Hindlimb muscle (tissue), 1 donor: ENCODE measurements around the gene KRT79. TPM values are rescaled to one million over a fixed set of nuclear protein-coding genes. Genes with fewer than 3 reads are reported as not detected.
"Not testable (repeated sequence)": the region's sequence is repeated elsewhere in the genome, so short reads cannot be mapped to it uniquely, and the experiment has no call there.

Experiments used
- DNase-seq: peaks from one replicate; pipeline ENCODE4 v3.0.0-alpha.2; 2013
- polyA plus RNA-seq: library from polyadenylated mRNA; unstranded; fragments of 120-200 nt; gene quantifications from one replicate; pipeline ENCODE4 v1.2.1, GENCODE V29; 2013; ENCODE audit not compliant: insufficient read length

Gene KRT79
- polyA plus RNA-seq, 1 donor, result 0.41 TPM

GRCh38 chr12:52860102-52860823, 26.2 kb upstream of the KRT79 start:
- DNase-seq, result no peak

DNA sequence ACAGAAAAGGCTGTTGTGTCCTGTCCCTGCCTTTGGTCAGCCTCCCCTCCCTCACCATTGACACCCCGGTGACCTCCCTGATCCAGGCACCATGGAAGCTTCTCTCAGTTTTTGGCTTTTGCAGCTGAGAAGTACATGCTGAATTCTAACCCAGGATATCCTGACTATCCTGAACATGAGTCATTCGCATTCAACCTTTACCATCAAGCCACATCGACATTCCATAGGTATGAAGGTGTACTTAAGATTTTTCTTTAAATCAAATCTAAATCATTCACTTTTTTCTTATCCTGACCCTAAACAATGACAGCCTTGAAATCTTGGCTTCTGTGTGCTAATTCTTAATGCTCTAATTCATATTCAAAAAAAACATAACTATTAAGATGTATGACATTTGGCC, 23.4 kb upstream of the KRT79 start:
- no peak for DNase-seq

DNA sequence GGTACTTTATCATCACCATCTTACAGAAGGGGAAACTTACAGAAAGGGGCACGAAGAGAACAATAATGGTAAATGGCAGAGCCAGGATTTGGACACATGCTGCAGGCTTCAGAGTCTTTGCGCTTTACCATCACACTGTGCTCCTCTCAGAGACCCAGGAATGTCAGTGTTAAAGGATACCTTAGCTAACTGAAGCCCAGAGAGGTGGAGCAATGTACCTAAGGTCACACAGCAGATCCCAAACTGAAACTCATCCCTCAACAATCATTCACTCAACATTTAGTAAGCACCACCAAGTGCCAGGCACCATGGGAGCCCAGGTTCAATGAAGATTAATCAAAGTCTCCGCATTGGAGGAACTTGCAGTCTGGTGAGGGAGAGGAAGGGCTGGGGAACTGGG, 22.7 kb upstream of the KRT79 start:
- no peak for DNase-seq

GRCh38 chr12:52856077-52856476, 22.0 kb upstream of the KRT79 start:
- not testable (repeated sequence) for DNase-seq

- DNase-seq, result no peak
Measured at GRCh38 chr12:52851787-52852186, 17.7 kb upstream of the KRT79 start.

- DNase-seq, result no peak
Measured at GRCh38 chr12:52850681-52851080, 16.6 kb upstream of the KRT79 start.

DNA sequence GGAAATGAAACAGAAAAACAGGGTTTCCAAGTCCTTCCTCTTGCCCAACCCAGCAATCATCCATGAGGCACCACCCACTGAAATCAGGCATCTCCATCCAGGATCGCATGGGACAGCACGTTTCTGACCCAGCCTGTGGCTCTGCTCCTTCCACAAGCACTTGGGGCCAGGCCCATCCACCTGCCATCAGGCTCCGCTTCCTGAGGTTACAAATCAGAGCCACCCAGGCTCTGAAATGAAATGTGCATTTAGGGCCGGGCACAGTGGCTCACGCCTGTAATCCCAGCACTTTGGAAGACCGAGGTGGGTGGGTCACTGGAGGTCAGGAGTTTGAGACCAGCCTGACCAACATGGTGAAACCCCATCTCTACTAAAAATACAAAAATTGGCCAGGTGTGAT, 15.4 kb upstream of the KRT79 start:
- DNase-seq, result no peak

GRCh38 chr12:52848661-52849255, 14.6 kb upstream of the KRT79 start, which contains the start of gene KRT78:
KRT78 (minus strand) TSS chr12:52848994; CDS start chr12:52848930, 64 bp downstream.
- no peak for DNase-seq

- DNase-seq, result no peak
Measured at GRCh38 chr12:52847335-52848102, 13.4 kb upstream of the KRT79 start.

DNA sequence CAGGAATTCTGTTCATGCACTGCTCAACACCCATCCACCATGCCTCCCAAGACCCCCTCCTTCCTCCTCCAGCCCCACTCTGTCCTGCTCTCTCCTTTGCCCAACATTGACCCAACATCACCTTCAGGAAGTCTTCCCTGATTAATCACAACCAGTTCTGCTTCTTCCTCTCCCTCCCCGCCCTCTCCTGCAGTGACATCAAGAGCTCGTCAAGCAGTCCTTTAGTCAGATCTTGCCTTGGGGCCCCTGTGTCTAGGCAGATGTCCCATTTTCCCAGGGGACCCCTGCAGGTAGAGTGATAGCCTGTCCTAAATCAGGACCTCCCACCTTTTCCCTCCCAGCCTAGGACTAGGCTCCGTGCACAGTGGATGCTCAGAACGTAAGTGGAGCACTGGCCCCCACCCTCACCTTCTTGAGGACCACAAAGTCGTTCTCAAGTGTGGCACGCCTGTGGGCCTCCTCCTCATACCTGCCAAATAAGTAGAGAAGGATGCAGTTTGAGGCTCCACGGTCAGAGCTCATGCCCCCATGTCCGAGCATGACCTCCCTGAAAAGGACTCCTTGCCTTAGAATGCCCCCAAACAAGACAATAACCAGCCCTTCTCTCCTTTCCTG, 12.4 kb upstream of the KRT79 start:
- no peak for DNase-seq

GRCh38 chr12:52845946-52846345, 11.8 kb upstream of the KRT79 start:
- DNase-seq, result no peak

GRCh38 chr12:52844386-52844785, 10.3 kb upstream of the KRT79 start:
- no peak for DNase-seq

- DNase-seq, result no peak
Measured at GRCh38 chr12:52839436-52840105, 5.5 kb upstream of the KRT79 start.

GRCh38 chr12:52838609-52839435, 4.7 kb upstream of the KRT79 start:
- DNase-seq, result no peak

DNA sequence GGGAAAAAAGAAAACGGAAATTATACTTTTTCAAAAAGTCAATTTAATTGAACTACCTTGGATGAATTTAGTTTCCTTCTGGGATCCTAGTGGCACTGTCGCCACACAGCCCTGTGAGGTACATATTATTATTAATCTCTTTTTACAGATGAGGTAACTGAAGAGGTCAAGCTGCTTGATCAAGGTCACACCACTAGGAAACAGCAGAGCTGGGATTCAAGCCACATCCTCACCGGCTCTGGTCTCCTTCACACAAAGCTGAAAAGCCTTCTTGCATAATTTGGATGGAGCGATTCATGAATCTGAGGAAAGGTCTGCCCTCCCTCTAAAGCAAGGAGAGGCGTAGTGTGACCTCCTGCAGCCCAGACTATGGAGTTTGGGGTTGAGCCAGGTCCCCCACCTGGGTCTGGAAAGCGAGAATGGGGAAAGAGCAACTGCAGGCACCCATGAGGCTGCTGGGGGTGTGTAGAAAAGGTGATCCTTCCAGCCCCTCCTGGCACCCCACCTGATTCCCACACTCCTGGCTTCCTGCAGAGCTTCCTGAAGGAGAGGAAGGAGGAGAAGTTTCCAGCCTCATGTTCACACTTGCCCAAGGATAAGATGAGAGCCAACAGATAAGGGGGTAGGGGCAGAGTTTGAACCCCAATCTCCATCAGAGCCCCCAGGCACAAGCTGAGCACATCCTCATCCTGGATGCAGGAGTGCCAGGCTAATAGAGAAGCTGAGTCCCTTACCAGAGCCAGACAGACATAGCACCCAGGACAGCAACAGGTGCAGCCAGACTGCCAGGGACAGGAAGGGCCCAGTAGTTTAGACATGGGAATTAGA, 3.9 kb upstream of the KRT79 start:
- DNase-seq, result no peak

DNA sequence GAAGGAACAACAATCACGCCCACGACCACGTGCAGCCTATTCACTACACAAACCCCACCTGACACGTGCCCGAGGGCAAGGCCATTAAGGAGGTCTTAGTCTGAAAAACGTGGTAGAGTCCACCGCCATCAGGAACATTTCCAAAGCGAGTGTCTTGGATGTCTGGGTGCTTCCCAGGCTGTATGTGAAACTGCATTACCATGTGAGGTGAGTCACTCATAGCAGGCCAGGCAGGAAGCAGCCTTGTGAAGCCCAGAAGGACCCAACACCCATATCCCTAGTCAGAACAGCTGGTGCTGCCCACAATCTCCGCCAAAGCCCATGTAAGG, 3.3 kb upstream of the KRT79 start:
- no peak for DNase-seq

DNA sequence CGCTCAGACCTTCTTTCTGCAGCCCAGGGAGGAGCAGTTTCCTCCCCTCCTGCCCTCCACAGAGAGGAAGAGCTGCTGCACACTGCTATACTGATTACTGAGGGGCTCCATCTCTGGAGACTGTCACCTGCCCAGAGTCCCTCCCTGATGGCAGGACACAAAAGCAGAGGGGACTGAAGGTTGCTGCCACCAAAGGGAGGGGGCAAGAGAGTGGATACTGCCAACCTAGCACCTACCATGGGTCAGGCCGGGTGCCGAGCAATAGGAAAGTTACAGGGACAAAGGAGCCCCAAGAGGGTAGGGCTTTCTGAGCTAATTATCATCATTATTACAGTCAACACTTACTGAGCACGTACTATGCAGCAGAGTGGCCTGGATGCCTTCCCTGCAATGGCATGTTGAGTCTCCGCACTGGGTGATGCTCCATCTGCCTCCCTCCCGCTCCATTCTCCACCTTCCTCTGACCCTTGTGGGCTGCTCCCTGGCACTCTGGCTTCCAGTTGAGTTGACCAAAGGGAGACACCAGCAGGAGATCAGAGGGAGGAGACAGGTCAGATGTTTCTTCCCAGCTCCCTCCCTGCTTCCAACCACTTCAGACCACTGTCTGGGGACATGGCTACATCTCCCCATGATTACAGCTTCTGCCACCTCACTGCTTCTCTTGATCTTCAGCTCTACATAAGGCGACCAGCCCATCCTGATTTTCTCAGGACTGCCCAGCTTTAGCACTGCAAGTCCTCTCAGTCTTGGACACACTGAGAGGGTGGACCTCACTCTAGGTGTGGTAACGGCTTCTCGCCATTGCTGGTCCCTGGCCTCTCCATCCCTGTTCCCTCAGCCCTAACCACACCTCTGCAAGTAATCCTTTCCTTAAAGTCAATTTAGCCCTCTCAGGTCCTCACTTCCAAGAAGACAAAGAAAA, 2.6 kb upstream of the KRT79 start:
- no peak for DNase-seq

GRCh38 chr12:52836042-52836466, 1.9 kb upstream of the KRT79 start:
- no peak for DNase-seq

GRCh38 chr12:52835271-52836041, 1.3 kb upstream of the KRT79 start:
- DNase-seq, result no peak
